Panc1 (cell line): ENCODE measurements around the gene MT1X. TPM values are rescaled to one million over a fixed set of nuclear protein-coding genes. Genes with fewer than 3 reads are reported as not detected.

Experiments
- ATAC-seq: fragments of 200-7000 bp; cut with Tn5 transposase; 2 replicates; pipeline ENCODE4 v1.9.1; 2020; ENCODE audit warnings: mild to moderate bottlenecking, moderate library complexity
- BruUV-seq: library from RNA; stranded (reverse); fragments of 400-500 nt; replicated peaks from 2 replicates; lab custom pipeline; 2021; lab: Mats Ljungman, UMichigan
- CTCF ChIA-PET: fragments of 300-600 bp; sonication (Branson Sonifier 250); formaldehyde crosslinking; loops from one replicate; lab custom pipeline; 2022; ENCODE audit warnings: antibody characterized with exemption; lab: Charles Lee
- POLR2A ChIA-PET: fragments of 300-600 bp; sonication (Branson Sonifier 250); formaldehyde crosslinking; loops from one replicate; lab custom pipeline; 2022; ENCODE audit warnings: antibody characterized with exemption; lab: Charles Lee
- DNase-seq: peaks from one replicate; pipeline ENCODE4 v3.0.0-alpha.2; 2010; ENCODE audit warnings: low read depth, low spot score
- H3K27ac ChIP-seq: 2 replicates; pipeline ENCODE4 v1.5.1; 2011; ENCODE audit warnings: mild to moderate bottlenecking, low read length, inconsistent platforms
- H3K27me3 ChIP-seq: fragments of 200-500 bp; sonication (Bioruptor generic); 2 replicates; pipeline ENCODE4 v1.6.0; 2014; ENCODE audit warnings: low read length, inconsistent platforms; ENCODE audit not compliant: control insufficient read depth, insufficient read depth
- H3K36me3 ChIP-seq: fragments of 200-500 bp; sonication (Bioruptor generic); 2 replicates; pipeline ENCODE4 v1.5.1; 2014; ENCODE audit warnings: inconsistent platforms, mild to moderate bottlenecking, low read length, moderate library complexity; ENCODE audit not compliant: control insufficient read depth, insufficient read depth
- H3K4me1 ChIP-seq: 2 replicates; pipeline ENCODE4 v1.5.1; 2011; ENCODE audit warnings: inconsistent platforms, mild to moderate bottlenecking, low read length, moderate library complexity; ENCODE audit not compliant: control insufficient read depth, insufficient read depth
- H3K4me3 ChIP-seq, 2 experiments: 2 replicates each; pipeline ENCODE4 v1.5.1; 2011 to 2012; ENCODE audit warnings: low read depth in 2 of 2, low read length in 2 of 2, mild to moderate bottlenecking in 2 of 2, inconsistent platforms in 1 of 2, moderate library complexity in 1 of 2
- H3K9me3 ChIP-seq: fragments of 200-500 bp; sonication (Bioruptor generic); 2 replicates; pipeline ENCODE4 v1.5.1; 2014; ENCODE audit warnings: low read depth, mild to moderate bottlenecking, inconsistent platforms, low read length, moderate library complexity; ENCODE audit not compliant: control insufficient read depth, insufficient read depth
- CTCF ChIP-seq: fragments of 450-650 bp; IDR thresholded peaks from 2 replicates; pipeline ENCODE4 v1.5.1; 2017; ENCODE audit warnings: mild to moderate bottlenecking
- POLR2AphosphoS5 ChIP-seq: IDR thresholded peaks from 2 replicates; pipeline ENCODE4 v1.6.1; 2012; ENCODE audit warnings: mild to moderate bottlenecking, low read depth, low read length, moderate library complexity
- REST ChIP-seq, 2 experiments: IDR thresholded peaks; 2 replicates each; pipeline ENCODE4 v1.6.1; 2011 to 2012; ENCODE audit warnings: low read depth in 2 of 2, control low read depth in 1 of 2, low read length in 1 of 2, mild to moderate bottlenecking in 1 of 2, moderate library complexity in 1 of 2; ENCODE audit not compliant: insufficient read depth in 1 of 2
- SIN3A ChIP-seq: IDR thresholded peaks from 2 replicates; pipeline ENCODE4 v1.6.1; 2012; ENCODE audit warnings: low read depth, mild to moderate bottlenecking, low read length, moderate library complexity, borderline replicate concordance; ENCODE audit not compliant: insufficient read depth
- TCF7L2 ChIP-seq: IDR thresholded peaks from 2 replicates; pipeline ENCODE4 v1.6.1; 2011; ENCODE audit warnings: mild to moderate bottlenecking, low read depth, low read length, inconsistent platforms
- in situ Hi-C: cut with HindIII; loops from 2 replicates; pipeline ENCODE4 v1.10.0; 2016; ENCODE audit warnings: low sequenced_read_pairs, low pct_unique_long_range_greater_than_20kb
- intact Hi-C: fragments of 100-400 bp; cut with micrococcal nuclease; formaldehyde crosslinking; loops from one replicate; pipeline ENCODE4 v1.10.0; 2022; ENCODE audit not compliant: unreplicated experiment
- total RNA-seq: library from RNA; stranded (reverse); gene quantifications from one replicate; pipeline ENCODE4 v1.2.1, GENCODE V29; 2021; ENCODE audit not compliant: unreplicated experiment

Gene MT1X
- total RNA-seq, 1 experiment from 2014 or later = 25.9 TPM

GRCh38 chr16:56710181-56710737, 28.0 kb downstream of the MT1X start:
- ChIA-PET CTCF (no interaction called here), POLR2A (no interaction called here)
- Histone ChIP-seq H3K27me3 (no peaks in the 10 kb centered on the region), H3K36me3 (no peaks in the 10 kb centered on the region), H3K4me3 (no peak overlapping the region), H3K4me1 (peaks cover 13% of the 10 kb centered on the region; the same call in 1 of the 2 replicates), H3K9me3 (no peaks in the 10 kb centered on the region), H3K27ac (no peak overlapping the region)
- in situ Hi-C loops (no loop called here), intact Hi-C loops (no loop called here)
- ATAC-seq (no peak), DNase-seq (no peak)
- TF ChIP-seq SIN3A = no peak
- TF ChIP-seq POLR2AphosphoS5 = no peak
- TF ChIP-seq CTCF = no peak
- TF ChIP-seq REST (IDR thresholded peaks at IDR 0.05; ENCODE audit: insufficient read depth in 1 of 2, low read depth in 2 of 2, low read length in 1 of 2) = no peak
- TF ChIP-seq TCF7L2 = no peak
- BruUV-seq = no TSS peak

GRCh38 chr16:56711862-56712261, 29.6 kb downstream of the MT1X start:
- DNase-seq (no peak), ATAC-seq (no peak)
- Histone ChIP-seq H3K9me3 (no peaks in the 10 kb centered on the region), H3K27me3 (no peaks in the 10 kb centered on the region), H3K36me3 (no peaks in the 10 kb centered on the region), H3K27ac (no peak overlapping the region), H3K4me1 (peaks cover 13% of the 10 kb centered on the region; the same call in 1 of the 2 replicates), H3K4me3 (no peak overlapping the region)
- in situ Hi-C loops (no loop called here), intact Hi-C loops (no loop called here)
- no peak for TF ChIP-seq TCF7L2
- no peak for TF ChIP-seq CTCF
- TF ChIP-seq SIN3A = no peak
- no peak for TF ChIP-seq REST (IDR thresholded peaks at IDR 0.05; ENCODE audit: insufficient read depth in 1 of 2, low read depth in 2 of 2, low read length in 1 of 2)
- TF ChIP-seq POLR2AphosphoS5 = no peak
- BruUV-seq = no TSS peak
- ChIA-PET CTCF (no interaction called here), POLR2A (no interaction called here)
